Astrocyte (in vitro differentiated cells and primary cell): ENCODE data around the gene TYRP1.

Experiments
- EZH2 ChIP-seq: IDR thresholded peaks from 2 replicates; pipeline ENCODE4 v1.6.1; 2012; ENCODE audit warnings: mild to moderate bottlenecking, low read length, inconsistent platforms; ENCODE audit not compliant: insufficient read depth
- TF ChIP-seq, protein P1 (sequence below): IDR thresholded peaks from 2 replicates; pipeline ENCODE4 v1.5.1; 2011; ENCODE audit warnings: low read depth, mild to moderate bottlenecking, inconsistent platforms, low read length, moderate library complexity; ENCODE audit not compliant: insufficient read depth

DNA sequence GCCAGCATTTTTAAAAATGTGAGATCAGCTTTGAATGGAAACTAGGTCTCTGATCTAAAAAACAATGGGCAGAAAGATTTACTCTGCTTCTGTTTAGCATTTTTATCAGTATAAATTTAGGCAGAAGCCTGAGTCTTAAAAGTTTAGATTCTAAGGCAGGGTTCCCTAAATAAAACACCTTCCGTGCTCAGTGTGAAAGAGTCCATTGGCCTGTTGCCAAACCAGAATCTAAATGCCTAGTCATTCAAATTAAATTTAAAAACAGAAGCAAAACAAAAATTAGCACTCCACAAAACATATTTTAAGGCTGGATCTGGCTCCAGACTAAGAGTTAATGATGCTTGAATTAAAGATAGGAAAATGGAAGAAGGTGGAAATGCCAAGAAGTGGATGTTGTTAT is 4.5 kb downstream of the TYRP1 start:
- TF ChIP-seq, protein P1, sequence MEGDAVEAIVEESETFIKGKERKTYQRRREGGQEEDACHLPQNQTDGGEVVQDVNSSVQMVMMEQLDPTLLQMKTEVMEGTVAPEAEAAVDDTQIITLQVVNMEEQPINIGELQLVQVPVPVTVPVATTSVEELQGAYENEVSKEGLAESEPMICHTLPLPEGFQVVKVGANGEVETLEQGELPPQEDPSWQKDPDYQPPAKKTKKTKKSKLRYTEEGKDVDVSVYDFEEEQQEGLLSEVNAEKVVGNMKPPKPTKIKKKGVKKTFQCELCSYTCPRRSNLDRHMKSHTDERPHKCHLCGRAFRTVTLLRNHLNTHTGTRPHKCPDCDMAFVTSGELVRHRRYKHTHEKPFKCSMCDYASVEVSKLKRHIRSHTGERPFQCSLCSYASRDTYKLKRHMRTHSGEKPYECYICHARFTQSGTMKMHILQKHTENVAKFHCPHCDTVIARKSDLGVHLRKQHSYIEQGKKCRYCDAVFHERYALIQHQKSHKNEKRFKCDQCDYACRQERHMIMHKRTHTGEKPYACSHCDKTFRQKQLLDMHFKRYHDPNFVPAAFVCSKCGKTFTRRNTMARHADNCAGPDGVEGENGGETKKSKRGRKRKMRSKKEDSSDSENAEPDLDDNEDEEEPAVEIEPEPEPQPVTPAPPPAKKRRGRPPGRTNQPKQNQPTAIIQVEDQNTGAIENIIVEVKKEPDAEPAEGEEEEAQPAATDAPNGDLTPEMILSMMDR, result no peak
- no peak for TF ChIP-seq EZH2
